Measurements from ENCODE around the gene CLDN14. TPM values are rescaled to one million over a fixed set of nuclear protein-coding genes. Genes with fewer than 3 reads are reported as not detected.
A peak's percentile ranks its signal among the peaks of the same experiment; 100 is the strongest.

CLDN14 gene
- total RNA-seq, 8 experiments from 2014 or later = 0.25 to 1.4 (median 0.45) TPM; not detected in 3

DNA sequence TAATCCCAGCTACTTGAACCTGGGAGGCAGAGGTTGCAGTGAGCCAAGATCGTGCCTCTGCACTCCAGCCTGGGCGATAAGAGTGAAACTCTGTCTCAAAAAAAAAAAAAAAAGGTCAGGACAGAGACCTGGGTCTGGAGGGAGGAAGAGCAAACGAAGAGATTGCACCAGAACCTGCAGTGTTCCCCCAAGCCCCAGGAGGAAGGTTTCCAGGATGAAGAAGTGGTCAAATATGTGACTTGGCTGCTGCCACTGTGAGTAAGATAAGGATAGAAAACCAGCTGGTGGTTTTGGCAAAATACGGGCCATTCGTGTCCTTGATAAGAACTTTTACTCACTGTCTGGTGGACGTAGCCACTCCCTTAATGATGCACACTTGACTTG lies 42.2 kb downstream of the CLDN14 start:
- WGBS, 10 experiments = 0 to 100% (median 72%) methylated on average over 2 to 6 of the region's 6 CpGs; no CpG with 5 or more reads in 1 of the 10 experiments
- in situ Hi-C loops (cut with MboI; ENCODE audit: low pct_unique_long_range_greater_than_20kb in 2 of 9, low sequenced_read_pairs in 9 of 9, unreplicated experiment in 9 of 9) = no loop called here
- no peak for ATAC-seq (replicated peaks in 6 of 8)
- Histone ChIP-seq H3K4me3 (no peak overlapping the region), H3K27ac (no peak overlapping the region), H3K4me1 (replicated peaks in 1 of 2) (no peaks in the 10 kb centered on the region)

DNA sequence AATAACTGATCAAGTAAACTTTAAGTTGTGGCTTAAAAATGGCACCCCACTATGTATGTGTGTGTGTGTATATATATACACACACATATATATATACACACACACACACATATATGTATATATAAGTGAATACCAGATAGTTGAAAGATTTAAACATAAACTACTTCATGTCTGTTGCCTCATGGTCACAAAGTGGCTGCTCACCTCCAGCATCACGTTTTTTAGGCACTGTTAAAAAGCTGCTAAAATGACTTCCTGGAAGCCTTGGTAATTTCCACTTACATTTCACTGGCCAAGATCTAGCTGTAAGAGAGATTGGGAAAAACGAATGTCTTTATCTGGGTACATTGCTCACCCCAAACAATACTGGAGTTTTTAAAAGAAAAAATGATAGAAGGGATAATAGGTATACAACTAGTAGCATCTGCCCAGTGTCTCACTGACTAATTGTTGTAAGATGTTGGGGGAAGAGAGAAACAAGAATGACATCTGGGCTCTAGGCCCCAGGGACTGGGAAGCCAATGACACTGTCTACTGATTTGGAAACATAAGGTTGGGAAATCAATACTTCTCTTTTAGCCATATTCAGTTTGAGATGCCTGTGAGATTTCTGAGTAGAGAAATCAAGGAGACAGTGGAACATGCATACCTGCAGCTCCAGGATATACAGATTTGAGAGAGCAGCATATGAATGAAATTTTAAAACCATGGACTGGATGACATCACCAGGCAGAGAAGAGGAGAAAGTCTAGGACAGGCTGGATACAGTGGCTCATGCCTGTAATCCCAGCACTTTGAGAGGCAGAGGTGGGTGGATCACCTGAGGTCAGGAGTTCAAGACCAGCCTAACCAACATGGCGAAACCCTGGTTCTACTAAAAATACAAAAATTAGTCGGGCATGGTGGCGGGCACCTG lies 42.8 kb downstream of the CLDN14 start:
- no peak for ATAC-seq (replicated peaks in 6 of 8)
- 40 to 78% (median 67%) methylated on average over 1 to 5 of the region's 5 CpGs; no CpG with 5 or more reads in 3 of the 10 experiments for WGBS, 10 experiments

DNA sequence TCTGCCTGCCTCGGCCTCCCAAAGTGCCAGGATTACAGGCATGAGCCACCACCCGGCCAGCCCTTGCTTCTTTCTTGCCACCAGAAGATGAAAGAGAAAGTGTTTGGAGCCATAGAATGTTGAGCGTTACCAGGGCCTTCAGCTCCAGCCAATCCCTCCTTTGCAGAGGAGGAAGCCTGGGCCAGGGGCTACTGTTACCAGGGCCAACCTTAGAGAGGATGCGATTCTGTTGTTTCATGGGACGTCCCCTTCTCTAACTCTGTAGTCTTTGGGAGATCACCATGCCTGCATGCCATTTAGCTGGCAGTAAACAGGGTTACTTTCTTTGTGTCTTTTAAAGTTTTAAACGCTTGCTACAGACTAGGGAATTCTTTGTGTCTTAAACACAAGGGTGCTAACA lies 45.8 kb downstream of the CLDN14 start:
- WGBS, 10 experiments = 69 to 92% (median 80%) methylated on average over 2 to 5 of the region's 6 CpGs; no CpG with 5 or more reads in 3 of the 10 experiments
- Histone ChIP-seq H3K27ac (no peak overlapping the region), H3K4me3 (no peak overlapping the region), H3K4me1 (replicated peaks in 1 of 2) (peaks cover 0 to 11% of the 10 kb centered on the region in 2 donors)
- in situ Hi-C loops (cut with MboI; ENCODE audit: low pct_unique_long_range_greater_than_20kb in 2 of 9, low sequenced_read_pairs in 9 of 9, unreplicated experiment in 9 of 9) = no loop called here
- ATAC-seq (replicated peaks in 6 of 8) = no peak

More for the DNA sequence above, 42.8 kb downstream of the CLDN14 start:
- H3K4me1 ChIP-seq (replicated peaks in 1 of 2) = no peaks in the 10 kb centered on the region
- in situ Hi-C loops (cut with MboI; ENCODE audit: low pct_unique_long_range_greater_than_20kb in 2 of 9, low sequenced_read_pairs in 9 of 9, unreplicated experiment in 9 of 9) = no loop called here
- no peak overlapping the region for H3K27ac ChIP-seq
- H3K4me3 ChIP-seq = no peak overlapping the region

DNA sequence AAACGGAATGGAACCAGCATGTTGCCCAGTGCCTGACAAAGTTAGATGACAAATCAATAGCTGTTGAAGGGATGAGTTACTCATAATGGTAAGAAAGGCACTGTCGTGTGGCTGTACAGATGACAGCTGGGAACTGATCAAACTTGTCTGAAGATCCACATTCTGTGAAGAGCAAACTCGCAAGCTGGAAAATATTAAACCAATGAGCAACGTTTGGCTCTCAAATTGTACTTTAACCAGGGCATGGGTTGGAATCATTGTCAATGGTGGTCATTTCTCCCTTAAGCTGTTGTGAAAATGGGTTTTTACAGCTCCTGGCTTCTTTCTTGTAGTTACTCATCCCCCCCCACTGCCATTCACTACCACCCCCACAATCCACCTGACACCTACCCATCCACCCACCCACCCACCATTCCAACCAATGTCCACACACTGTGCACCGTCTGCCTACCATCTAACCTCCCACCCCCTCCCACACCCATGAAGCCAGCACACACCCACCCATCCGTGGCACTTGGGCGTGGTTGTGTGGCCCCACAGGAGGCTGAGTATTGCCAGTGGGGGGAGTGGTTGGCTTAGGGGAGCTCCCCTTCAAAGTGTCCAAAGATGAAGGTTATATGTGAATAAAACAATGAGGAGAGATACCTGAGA lies 46.7 kb downstream of the CLDN14 start:
- WGBS, 10 experiments = 17 to 100% (median 79%) methylated on average over 1 to 6 of the region's 7 CpGs; no CpG with 5 or more reads in 1 of the 10 experiments
- peaks cover 0 to 11% of the 10 kb centered on the region in 2 donors for H3K4me1 ChIP-seq (replicated peaks in 1 of 2)
- in situ Hi-C loops (cut with MboI; ENCODE audit: low pct_unique_long_range_greater_than_20kb in 2 of 9, low sequenced_read_pairs in 9 of 9, unreplicated experiment in 9 of 9) = no loop called here
- H3K27ac ChIP-seq = no peak overlapping the region
- no peak for ATAC-seq (replicated peaks in 6 of 8)
- H3K4me3 ChIP-seq = no peak overlapping the region

DNA sequence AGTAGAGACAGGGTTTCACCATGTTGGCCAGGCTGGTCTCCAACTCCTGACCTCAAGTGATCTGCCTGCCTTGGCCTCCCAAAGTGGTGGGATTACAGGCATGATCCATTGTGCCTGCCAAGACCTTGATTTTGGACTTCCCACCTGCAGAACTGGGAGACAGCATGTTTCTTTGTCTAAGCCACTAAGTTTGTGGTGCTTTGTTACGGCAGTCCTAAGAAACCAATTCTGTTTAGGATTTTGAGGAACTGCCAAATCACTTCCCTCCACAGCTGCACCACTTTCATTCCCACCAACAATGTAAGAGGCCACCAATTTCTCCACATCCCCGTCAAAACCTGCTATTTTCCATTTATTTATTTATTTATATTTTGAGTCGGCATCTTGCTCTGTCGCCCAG lies 48.7 kb downstream of the CLDN14 start:
- H3K4me1 ChIP-seq (replicated peaks in 1 of 2) = peaks cover 0 to 11% of the 10 kb centered on the region in 2 donors
- no peak overlapping the region for H3K4me3 ChIP-seq
- WGBS, 10 experiments = 96 to 100% (median 100%) methylated on average over 1 to 4 of the region's 4 CpGs; no CpG with 5 or more reads in 3 of the 10 experiments
- in situ Hi-C loops (cut with MboI; ENCODE audit: low pct_unique_long_range_greater_than_20kb in 2 of 9, low sequenced_read_pairs in 9 of 9, unreplicated experiment in 9 of 9) = no loop called here
- no peak for ATAC-seq (replicated peaks in 6 of 8)
- no peak overlapping the region for H3K27ac ChIP-seq

DNA sequence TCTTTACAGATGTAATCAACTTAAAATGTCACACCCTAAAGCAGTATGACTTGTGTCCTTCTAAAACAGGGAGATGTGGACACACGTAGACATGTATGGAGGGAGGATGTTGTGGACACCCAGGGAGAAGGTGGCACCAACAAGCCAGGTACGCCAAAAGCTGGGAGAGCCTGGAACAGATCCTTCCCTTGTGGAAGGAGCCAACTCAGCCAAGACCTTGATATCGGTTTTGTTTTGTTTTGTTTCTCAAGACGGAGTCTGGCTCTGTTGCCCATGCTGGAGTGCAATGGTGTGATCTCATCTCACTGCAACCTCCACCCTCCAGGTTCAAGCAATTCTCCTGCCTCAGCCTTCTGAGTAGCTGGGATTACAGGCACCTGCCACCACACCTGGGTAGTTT lies 49.1 kb downstream of the CLDN14 start:
- Histone ChIP-seq H3K4me1 (replicated peaks in 1 of 2) (peaks cover 0 to 11% of the 10 kb centered on the region in 2 donors), H3K27ac (peak overlapping the region in 1 of 2 donors; percentile 77), H3K4me3 (no peak overlapping the region)
- in situ Hi-C loops (cut with MboI; ENCODE audit: low pct_unique_long_range_greater_than_20kb in 2 of 9, low sequenced_read_pairs in 9 of 9, unreplicated experiment in 9 of 9) = no loop called here
- no peak for ATAC-seq (replicated peaks in 6 of 8)
- WGBS, 10 experiments = 20 to 100% (median 96%) methylated on average over 1 to 2 of the region's 4 CpGs; no CpG with 5 or more reads in 2 of the 10 experiments

DNA sequence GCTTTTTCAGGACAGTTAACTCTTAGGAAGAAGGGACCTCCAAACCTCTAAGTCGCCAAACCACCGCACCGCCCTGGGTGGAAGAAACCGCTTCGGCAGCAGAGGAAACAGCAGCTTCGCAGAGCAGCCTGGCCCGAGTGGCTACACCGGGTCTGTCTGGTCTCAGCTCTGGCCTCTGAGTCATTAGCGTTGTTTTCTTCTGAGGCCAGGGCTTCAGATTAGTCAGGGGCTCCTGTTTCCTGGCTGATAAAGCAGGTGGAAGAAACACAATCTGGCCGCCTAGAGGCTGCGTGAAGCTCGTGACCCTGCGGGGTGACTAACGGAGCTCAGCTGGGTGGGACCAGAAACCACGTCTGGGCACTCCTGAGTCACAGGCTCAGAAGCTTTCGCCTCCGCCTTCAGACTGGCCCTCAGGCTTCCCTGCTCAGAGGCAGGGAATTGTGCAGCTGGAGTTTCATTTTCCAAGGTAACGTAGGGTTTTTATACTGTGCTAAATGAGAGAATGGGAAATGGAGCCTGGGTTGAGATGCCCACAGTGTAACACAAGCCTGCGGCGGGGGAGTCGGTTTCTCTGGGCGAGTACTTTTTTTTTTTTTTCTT lies 49.9 kb downstream of the CLDN14 start:
- in situ Hi-C loops (cut with MboI; ENCODE audit: low pct_unique_long_range_greater_than_20kb in 2 of 9, low sequenced_read_pairs in 9 of 9, unreplicated experiment in 9 of 9) = no loop called here
- ATAC-seq (replicated peaks in 6 of 8) = peak; percentile 95 to 98 (median 97)
- peak overlapping the region in 1 of 2 donors; percentile 77 for H3K27ac ChIP-seq
- H3K4me3 ChIP-seq = no peak overlapping the region
- WGBS, 10 experiments = 6 to 100% (median 49%) methylated on average over 2 to 13 of the region's 22 CpGs; no CpG with 5 or more reads in 5 of the 10 experiments
- peaks cover 0 to 11% of the 10 kb centered on the region in 2 donors for H3K4me1 ChIP-seq (replicated peaks in 1 of 2)

DNA sequence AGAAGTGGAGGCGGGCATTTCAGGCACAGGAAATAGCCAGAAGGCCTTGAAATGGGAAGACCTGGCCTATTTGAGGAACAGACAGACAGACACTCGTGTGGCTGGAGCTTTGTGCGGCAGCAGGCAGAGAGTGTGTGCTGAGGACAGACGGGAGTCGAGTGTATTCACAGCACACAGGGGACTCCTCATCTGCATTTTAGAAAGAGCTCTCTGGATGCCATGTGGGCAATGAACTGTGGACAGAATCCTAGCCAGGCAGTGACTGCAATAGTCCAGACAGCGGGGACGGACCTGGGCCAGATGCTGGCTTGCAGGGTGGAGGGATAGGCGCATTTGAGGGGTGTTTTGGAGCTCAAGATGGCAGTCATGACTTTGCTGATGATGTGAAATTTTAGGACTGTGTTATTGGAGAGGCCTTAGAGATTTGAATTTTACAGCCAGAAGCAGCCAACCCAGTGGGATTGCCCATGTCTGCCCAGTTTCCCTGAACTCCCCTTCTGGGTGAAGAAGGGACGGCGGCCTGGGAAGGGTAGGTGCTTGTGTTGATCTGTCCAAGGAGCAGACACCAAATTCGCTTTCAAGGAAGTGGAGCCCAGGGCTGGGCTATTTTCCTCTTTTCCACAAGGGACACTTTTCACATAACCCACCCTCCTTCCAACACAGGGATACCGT lies 51.0 kb downstream of the CLDN14 start:
- no peak overlapping the region for H3K4me3 ChIP-seq
- in situ Hi-C loops (cut with MboI; ENCODE audit: low pct_unique_long_range_greater_than_20kb in 2 of 9, low sequenced_read_pairs in 9 of 9, unreplicated experiment in 9 of 9) = no loop called here
- H3K4me1 ChIP-seq (replicated peaks in 1 of 2) = peaks cover 0 to 11% of the 10 kb centered on the region in 2 donors
- H3K27ac ChIP-seq = peak overlapping the region in 1 of 2 donors; percentile 77
- no peak for ATAC-seq (replicated peaks in 6 of 8)
- WGBS, 10 experiments = 73 to 100% (median 81%) methylated on average over 1 to 6 of the region's 12 CpGs; no CpG with 5 or more reads in 2 of the 10 experiments

DNA sequence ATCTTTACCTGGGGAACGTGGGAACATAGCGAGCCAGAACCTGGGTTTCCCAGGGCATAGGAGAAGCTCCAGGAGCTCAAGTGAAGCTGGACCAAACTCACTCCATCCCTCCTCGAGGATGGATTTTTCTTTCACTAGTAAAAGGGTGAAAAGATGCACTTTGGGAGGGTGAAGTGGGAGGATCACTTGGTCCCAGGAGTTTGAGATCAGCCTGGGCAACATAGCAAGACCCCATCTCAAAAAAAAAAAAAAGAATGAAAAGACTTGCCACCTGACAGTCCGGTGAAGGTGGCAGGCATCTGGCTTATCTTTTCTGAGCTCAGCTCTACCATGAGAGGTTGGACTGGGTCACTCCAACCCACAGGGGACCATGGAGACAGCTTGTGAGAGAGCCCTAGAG lies 52.4 kb downstream of the CLDN14 start:
- Histone ChIP-seq H3K27ac (no peak overlapping the region), H3K4me3 (no peak overlapping the region), H3K4me1 (replicated peaks in 1 of 2) (peaks cover 0 to 11% of the 10 kb centered on the region in 2 donors)
- in situ Hi-C loops (cut with MboI; ENCODE audit: low pct_unique_long_range_greater_than_20kb in 2 of 9, low sequenced_read_pairs in 9 of 9, unreplicated experiment in 9 of 9) = no loop called here
- ATAC-seq (replicated peaks in 6 of 8) = no peak
- 75 to 100% (median 100%) methylated on average over 1 to 2 of the region's 4 CpGs; no CpG with 5 or more reads in 3 of the 10 experiments for WGBS, 10 experiments

DNA sequence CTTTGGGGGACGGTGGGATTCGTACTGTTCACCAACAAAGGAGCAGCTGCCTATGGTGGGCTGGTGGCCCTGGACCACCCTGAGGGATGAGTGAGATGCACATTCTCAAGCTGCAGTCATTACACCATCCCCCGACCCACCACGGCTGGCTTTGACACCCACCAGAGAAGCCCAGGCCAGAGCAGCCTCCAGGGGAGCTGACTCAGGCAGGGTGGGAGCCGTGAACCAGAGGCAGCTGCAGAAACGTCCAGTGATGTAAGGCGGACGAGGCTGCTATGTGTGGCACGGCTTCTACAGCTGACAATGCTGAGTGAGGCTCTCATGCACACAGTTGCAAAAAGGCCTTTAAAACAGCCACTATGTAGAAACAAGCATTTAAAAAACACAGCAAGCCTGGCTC lies 54.6 kb downstream of the CLDN14 start:
- peak in 1 of 8 experiments; percentile 18 for ATAC-seq (replicated peaks in 6 of 8)
- in situ Hi-C loops (cut with MboI; ENCODE audit: low pct_unique_long_range_greater_than_20kb in 2 of 9, low sequenced_read_pairs in 9 of 9, unreplicated experiment in 9 of 9) = no loop called here
- H3K4me1 ChIP-seq (replicated peaks in 1 of 2) = peaks cover 0 to 8% of the 10 kb centered on the region in 2 donors
- no peak overlapping the region for H3K4me3 ChIP-seq
- 25 to 83% (median 65%) methylated on average over 1 to 7 of the region's 9 CpGs; no CpG with 5 or more reads in 2 of the 10 experiments for whole genome bisulfite sequencing, 10 experiments
- no peak overlapping the region for H3K27ac ChIP-seq

DNA sequence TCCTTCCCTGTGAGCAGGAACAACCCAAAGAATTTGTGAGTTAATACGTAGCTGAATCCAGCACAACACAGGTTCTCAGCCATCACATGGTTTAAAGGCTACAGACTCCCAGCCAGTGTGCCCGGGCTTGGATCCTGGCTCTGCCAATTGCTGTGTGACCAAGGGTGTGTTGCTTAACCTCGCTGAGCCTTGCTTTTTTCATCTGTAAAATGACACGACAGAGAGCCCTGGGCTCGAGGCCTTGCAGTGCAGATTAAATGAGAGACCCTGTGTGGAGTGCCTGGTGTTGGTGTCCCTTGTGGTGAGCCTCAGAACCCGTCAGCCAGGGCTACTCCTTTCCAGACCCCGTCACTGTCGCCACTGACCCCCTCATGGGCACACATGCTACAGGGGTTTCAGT lies 55.3 kb downstream of the CLDN14 start:
- Histone ChIP-seq H3K27ac (no peak overlapping the region), H3K4me3 (no peak overlapping the region), H3K4me1 (replicated peaks in 1 of 2) (peaks cover 0 to under 1% of the 10 kb centered on the region in 2 donors)
- ATAC-seq (replicated peaks in 6 of 8) = no peak
- WGBS, 10 experiments = 71 to 100% (median 90%) methylated on average over 1 to 4 of the region's 8 CpGs; no CpG with 5 or more reads in 5 of the 10 experiments
- in situ Hi-C loops (cut with MboI; ENCODE audit: low pct_unique_long_range_greater_than_20kb in 2 of 9, low sequenced_read_pairs in 9 of 9, unreplicated experiment in 9 of 9) = loop anchor here in 1 of 9 experiments (25.0 kb wide), 1 partner anchor 163 kb away; no protein-coding TSS in a partner anchor

DNA sequence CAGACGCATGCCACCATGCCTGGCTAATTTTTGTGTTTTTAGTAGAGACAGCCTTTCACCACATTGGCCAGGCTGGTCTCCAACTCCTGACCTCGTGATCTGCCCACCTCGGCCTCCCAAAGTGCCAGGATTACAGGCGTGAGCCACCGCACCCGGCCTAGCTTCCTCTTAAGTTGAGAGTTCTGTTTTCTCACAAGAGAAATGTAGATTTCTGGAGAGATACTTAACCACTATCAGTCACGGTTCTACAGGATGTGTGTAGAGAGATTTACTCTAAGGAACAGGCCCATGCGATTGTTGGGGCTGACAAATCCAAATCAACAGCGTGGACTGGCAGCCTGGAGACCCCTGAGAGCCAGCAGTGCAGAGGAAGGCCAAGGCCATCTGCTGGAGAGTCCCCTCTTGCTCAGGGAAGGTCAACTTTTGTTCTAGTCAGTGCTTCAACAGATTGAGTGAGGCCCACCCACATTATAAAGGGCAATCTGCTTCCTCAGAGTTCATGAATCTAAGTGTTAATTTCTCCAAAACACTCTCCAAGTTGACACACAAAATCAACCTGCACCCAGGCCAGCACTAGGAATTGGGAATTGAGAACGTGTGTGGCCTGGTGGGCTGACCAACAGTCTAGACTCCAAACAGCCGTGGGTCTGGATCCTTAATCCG lies 56.0 kb downstream of the CLDN14 start:
- in situ Hi-C loops (cut with MboI; ENCODE audit: low pct_unique_long_range_greater_than_20kb in 2 of 9, low sequenced_read_pairs in 9 of 9, unreplicated experiment in 9 of 9) = loop anchor here in 1 of 9 experiments (25.0 kb wide), 1 partner anchor 163 kb away; no protein-coding TSS in a partner anchor
- no peaks in the 10 kb centered on the region for H3K4me1 ChIP-seq (replicated peaks in 1 of 2)
- 40 to 98% (median 95%) methylated on average over 1 to 10 of the region's 12 CpGs; no CpG with 5 or more reads in 3 of the 10 experiments for WGBS, 10 experiments
- no peak overlapping the region for H3K27ac ChIP-seq
- H3K4me3 ChIP-seq = no peak overlapping the region
- no peak for ATAC-seq (replicated peaks in 6 of 8)

Data from motor neuron (in vitro differentiated cells).